ENCODE measurements around the gene SOX5. TPM values are rescaled to one million over a fixed set of nuclear protein-coding genes. Genes with fewer than 3 reads are reported as not detected.
"Not testable (repeated sequence)": the region's sequence is repeated elsewhere in the genome, so short reads cannot be mapped to it uniquely, and the experiment has no call there.

Gene SOX5
- total RNA-seq, 4 donors from 2014 or later = 0.40 to 8.4 (median 2.2) TPM

DNA sequence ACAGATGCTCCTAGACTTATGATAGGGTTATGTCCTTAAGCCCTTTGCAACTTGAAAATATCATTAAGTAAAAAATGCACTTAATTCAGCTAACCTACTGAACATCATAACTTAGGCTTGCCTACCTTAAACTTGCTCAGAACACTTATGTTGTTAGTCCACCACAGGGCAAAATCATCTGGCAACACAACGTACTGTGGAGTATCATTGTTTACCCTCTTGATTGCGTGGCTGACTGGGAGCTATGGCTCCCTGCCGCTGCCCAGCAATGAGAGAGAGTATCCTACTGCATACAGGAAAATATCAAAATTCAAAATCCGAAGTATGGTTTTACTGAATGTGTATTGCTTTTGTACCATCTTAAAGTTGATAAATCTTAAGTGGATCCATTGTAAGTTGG is 105.5 kb downstream of the SOX5 start:
- no peak for DNase-seq
- Histone ChIP-seq H3K36me3 (no peaks in the 10 kb centered on the region), H3K27ac (no peak overlapping the region), H3K27me3 (no peaks in the 10 kb centered on the region), H3K9me3 (no peaks in the 10 kb centered on the region), H3K4me3 (no peak overlapping the region), H3K4me1 (no peaks in the 10 kb centered on the region)
- intact Hi-C loops (cut with DNase I) = no loop called here
- WGBS, 2 donors = 89 to 92% methylated on average over 4 of the region's 4 CpGs
- TF ChIP-seq POLR2A (IDR thresholded peaks at IDR 0.05) = no peak
- TF ChIP-seq, protein P1, sequence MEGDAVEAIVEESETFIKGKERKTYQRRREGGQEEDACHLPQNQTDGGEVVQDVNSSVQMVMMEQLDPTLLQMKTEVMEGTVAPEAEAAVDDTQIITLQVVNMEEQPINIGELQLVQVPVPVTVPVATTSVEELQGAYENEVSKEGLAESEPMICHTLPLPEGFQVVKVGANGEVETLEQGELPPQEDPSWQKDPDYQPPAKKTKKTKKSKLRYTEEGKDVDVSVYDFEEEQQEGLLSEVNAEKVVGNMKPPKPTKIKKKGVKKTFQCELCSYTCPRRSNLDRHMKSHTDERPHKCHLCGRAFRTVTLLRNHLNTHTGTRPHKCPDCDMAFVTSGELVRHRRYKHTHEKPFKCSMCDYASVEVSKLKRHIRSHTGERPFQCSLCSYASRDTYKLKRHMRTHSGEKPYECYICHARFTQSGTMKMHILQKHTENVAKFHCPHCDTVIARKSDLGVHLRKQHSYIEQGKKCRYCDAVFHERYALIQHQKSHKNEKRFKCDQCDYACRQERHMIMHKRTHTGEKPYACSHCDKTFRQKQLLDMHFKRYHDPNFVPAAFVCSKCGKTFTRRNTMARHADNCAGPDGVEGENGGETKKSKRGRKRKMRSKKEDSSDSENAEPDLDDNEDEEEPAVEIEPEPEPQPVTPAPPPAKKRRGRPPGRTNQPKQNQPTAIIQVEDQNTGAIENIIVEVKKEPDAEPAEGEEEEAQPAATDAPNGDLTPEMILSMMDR (IDR thresholded peaks at IDR 0.05) = no peak

DNA sequence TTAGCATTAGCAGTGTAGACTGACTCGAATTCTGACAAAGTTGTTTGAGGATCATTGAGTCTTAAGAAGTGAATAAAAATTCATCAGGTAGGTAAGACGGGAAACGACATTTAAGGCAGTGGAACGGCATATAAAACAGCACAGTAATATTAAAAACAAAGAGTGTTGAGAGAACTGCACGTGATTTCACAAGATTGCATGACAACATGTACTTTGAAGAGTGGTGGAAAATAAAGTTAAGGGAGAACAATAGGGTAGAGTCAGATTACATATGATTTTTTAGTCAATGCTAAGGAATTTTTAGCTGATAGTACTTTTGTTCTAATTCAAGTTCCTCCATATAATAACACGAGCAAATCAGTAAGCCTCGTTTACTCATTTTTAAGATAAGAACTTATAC is 115.4 kb downstream of the SOX5 start:
- no peak overlapping the region for H3K27ac ChIP-seq
- H3K4me3 ChIP-seq = no peak overlapping the region
- H3K27me3 ChIP-seq = no peaks in the 10 kb centered on the region
- intact Hi-C loops (cut with DNase I) = no loop called here
- no peak for DNase-seq
- H3K4me1 ChIP-seq = no peaks in the 10 kb centered on the region
- no peak for TF ChIP-seq POLR2A (IDR thresholded peaks at IDR 0.05)
- TF ChIP-seq, protein P1 (IDR thresholded peaks at IDR 0.05) = no peak
- no peaks in the 10 kb centered on the region for H3K36me3 ChIP-seq
- WGBS, 2 donors = 64 to 79% methylated on average over 7 of the region's 7 CpGs
- no peaks in the 10 kb centered on the region for H3K9me3 ChIP-seq

DNA sequence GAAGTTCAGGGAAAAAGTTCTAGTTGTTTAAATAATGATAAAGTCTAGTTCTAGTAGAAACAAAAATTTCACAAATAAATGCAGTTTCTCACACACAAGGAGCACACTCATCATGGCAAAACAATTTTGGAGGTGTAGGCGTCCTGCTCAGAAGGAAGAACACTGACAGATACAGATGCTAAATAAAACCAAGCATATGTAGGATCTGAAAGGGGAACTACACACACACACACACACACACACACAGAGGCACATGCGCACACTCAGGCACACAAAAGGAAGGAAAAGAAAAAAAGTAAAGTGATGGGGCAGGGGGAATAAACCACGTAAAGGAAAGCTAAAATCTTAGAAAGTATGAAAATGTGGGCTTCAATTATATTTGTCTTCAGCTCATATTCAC is 117.7 kb downstream of the SOX5 start:
- no peak for DNase-seq
- H3K27me3 ChIP-seq = no peaks in the 10 kb centered on the region
- no peak overlapping the region for H3K27ac ChIP-seq
- TF ChIP-seq, protein P1 (IDR thresholded peaks at IDR 0.05) = no peak
- no peak for TF ChIP-seq POLR2A (IDR thresholded peaks at IDR 0.05)
- intact Hi-C loops (cut with DNase I) = no loop called here
- 58 to 78% methylated on average over 3 of the region's 3 CpGs for WGBS, 2 donors
- no peaks in the 10 kb centered on the region for H3K4me1 ChIP-seq
- H3K9me3 ChIP-seq = no peaks in the 10 kb centered on the region
- H3K36me3 ChIP-seq = no peaks in the 10 kb centered on the region
- H3K4me3 ChIP-seq = no peak overlapping the region

DNA sequence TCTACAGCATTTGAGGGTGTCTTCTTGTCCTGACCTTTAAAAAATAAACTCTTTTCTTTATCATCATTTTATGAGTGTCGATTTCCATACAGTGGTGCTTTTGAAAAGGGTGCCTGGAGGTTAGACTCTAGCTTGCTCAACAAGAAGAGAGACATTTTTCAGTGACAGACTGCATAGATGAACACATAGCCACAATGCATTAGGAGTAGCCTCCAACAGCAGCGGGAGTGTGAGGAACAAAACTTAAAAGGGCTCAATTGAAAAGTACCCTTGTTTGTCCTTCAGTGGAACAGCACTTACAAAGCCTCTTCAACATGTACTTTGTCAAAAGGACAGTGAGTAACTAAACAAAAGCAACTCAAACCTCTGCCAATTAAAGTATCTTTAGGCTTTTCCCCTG is 119.3 kb downstream of the SOX5 start:
- H3K27me3 ChIP-seq = no peaks in the 10 kb centered on the region

DNA sequence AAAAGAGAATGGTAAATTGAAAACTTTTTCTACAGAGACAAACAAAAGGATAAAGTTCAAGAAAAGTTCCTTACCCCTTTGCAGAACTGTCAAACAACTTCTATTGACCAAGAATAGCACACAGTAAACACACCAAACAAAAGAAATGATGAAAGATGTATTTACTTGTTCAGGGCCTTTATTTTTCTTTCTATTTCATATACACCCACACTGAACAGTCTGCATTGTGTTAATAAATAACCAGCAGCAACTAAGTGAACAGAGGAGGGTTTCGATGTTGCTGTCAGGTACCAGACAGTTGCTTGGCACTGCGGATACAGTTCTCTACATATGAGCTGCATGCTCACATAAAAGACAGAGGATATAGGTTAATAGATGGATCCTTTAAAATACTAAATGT is 122.1 kb downstream of the SOX5 start:
- WGBS, 2 donors = 71 to 86% methylated on average over 2 of the region's 2 CpGs
- H3K27me3 ChIP-seq = no peaks in the 10 kb centered on the region
- no peaks in the 10 kb centered on the region for H3K36me3 ChIP-seq
- no peak for DNase-seq
- no peak overlapping the region for H3K27ac ChIP-seq
- H3K9me3 ChIP-seq = no peaks in the 10 kb centered on the region
- TF ChIP-seq, protein P1 (IDR thresholded peaks at IDR 0.05) = no peak
- TF ChIP-seq POLR2A (IDR thresholded peaks at IDR 0.05) = no peak
- no peak overlapping the region for H3K4me3 ChIP-seq
- no peaks in the 10 kb centered on the region for H3K4me1 ChIP-seq
- intact Hi-C loops (cut with DNase I) = no loop called here

More for the DNA sequence above, 119.3 kb downstream of the SOX5 start:
- H3K4me3 ChIP-seq = no peak overlapping the region
- intact Hi-C loops (cut with DNase I) = no loop called here
- DNase-seq = no peak
- no peak overlapping the region for H3K27ac ChIP-seq
- H3K36me3 ChIP-seq = no peaks in the 10 kb centered on the region
- WGBS, 2 donors = 50 to 66% methylated on average over 2 of the region's 2 CpGs
- TF ChIP-seq, protein P1 (IDR thresholded peaks at IDR 0.05) = no peak
- no peak for TF ChIP-seq POLR2A (IDR thresholded peaks at IDR 0.05)
- H3K4me1 ChIP-seq = no peaks in the 10 kb centered on the region
- no peaks in the 10 kb centered on the region for H3K9me3 ChIP-seq

DNA sequence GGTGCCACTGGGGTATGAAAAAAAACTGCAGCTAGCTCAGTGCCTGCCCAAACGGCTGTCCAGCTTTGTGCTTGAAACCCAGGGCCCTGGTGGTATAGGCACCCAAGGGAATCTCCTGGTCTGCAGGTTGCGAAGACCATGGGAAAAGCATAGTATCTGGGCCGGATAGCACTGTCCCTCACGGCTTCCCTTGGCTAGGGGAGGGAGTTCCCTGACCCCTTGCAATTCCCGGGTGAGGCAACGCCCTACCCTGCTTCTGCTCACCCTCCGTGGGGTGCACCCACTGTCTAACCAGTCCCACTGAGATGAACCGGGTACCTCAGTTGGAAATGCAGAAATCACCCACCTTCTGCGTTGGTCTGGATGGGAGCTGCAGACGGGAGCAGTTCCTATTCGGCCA is 124.3 kb downstream of the SOX5 start:
- H3K27me3 ChIP-seq; DNase-seq; H3K9me3 ChIP-seq; intact Hi-C loops (cut with DNase I); H3K27ac ChIP-seq; H3K36me3 ChIP-seq; H3K4me1 ChIP-seq; H3K4me3 ChIP-seq: not testable (repeated sequence)
- 92 to 95% methylated on average over 4 to 8 of the region's 11 CpGs for WGBS, 2 donors

Data from esophagus squamous epithelium (tissue), 5 donors.